SU-DHL-6 (cell line): ENCODE results near the gene SUN3.

ENCODE experiments used
- H2AFZ ChIP-seq: fragments of 200-600 bp; sonication (generic); 2 replicates; pipeline ENCODE4 v1.6.1; 2014; ENCODE audit warnings: low read depth, mild to moderate bottlenecking, moderate library complexity, mixed read lengths, antibody characterized with exemption, low read length; ENCODE audit not compliant: severe bottlenecking
- H3F3A ChIP-seq: fragments of 200-600 bp; shearing (Covaris generic); 2 replicates; pipeline ENCODE4 v1.6.0; 2016; ENCODE audit warnings: antibody characterized with exemption, mild to moderate bottlenecking; ENCODE audit not compliant: insufficient read depth
- H3K27ac ChIP-seq: fragments of 200-600 bp; sonication (generic); 2 replicates; pipeline ENCODE4 v1.5.1; 2016; ENCODE audit warnings: low read depth, mild to moderate bottlenecking, low read length, moderate library complexity, mixed read lengths
- H3K27me3 ChIP-seq: fragments of 200-600 bp; sonication (generic), shearing (Covaris generic); 2 replicates; pipeline ENCODE4 v1.6.0; 2014; ENCODE audit warnings: mild to moderate bottlenecking, low read length
- H3K36me3 ChIP-seq: fragments of 200-600 bp; sonication (generic); 2 replicates; pipeline ENCODE4 v1.6.1; 2014; ENCODE audit warnings: mild to moderate bottlenecking, low read length, mixed read lengths
- H3K4me2 ChIP-seq: fragments of 300-600, 200-600 bp; shearing (Covaris generic), sonication (generic); 2 replicates; pipeline ENCODE4 v1.6.0; 2014; ENCODE audit warnings: low read length, low read depth, mild to moderate bottlenecking; ENCODE audit not compliant: poor library complexity, severe bottlenecking
- H3K4me3 ChIP-seq: fragments of 200-600 bp; sonication (generic); 2 replicates; pipeline ENCODE4 v1.5.1; 2014; ENCODE audit warnings: antibody characterized with exemption, low read length, mild to moderate bottlenecking, mixed read lengths; ENCODE audit not compliant: insufficient read depth, poor library complexity, severe bottlenecking
- H3K79me2 ChIP-seq: fragments of 200-600 bp; sonication (generic); 2 replicates; pipeline ENCODE4 v1.6.1; 2014; ENCODE audit warnings: mild to moderate bottlenecking, low read length, moderate library complexity; ENCODE audit not compliant: insufficient read depth
- H3K9ac ChIP-seq: fragments of 200-600 bp; sonication (generic); 2 replicates; pipeline ENCODE4 v1.7.0; 2014; ENCODE audit warnings: mild to moderate bottlenecking, low read length
- H3K9me2 ChIP-seq: fragments of 200-600 bp; sonication (generic); replicated peaks from 2 replicates; pipeline ENCODE4 v1.6.1; 2014; ENCODE audit warnings: low read length; ENCODE audit not compliant: insufficient read depth
- H3K9me3 ChIP-seq: fragments of 200-600 bp; sonication (generic); 2 replicates; pipeline ENCODE4 v1.6.1; 2014; ENCODE audit warnings: low read length, mixed read lengths; ENCODE audit not compliant: insufficient read depth
- H4K20me1 ChIP-seq: fragments of 200-600 bp; sonication (generic); 2 replicates; pipeline ENCODE4 v1.6.1; 2014; ENCODE audit warnings: low read depth, mild to moderate bottlenecking, antibody characterized with exemption, low read length, moderate library complexity, mixed read lengths
- EZH2phosphoT487 ChIP-seq: fragments of 200-600 bp; sonication (generic), shearing (Covaris generic); conservative IDR thresholded peaks from 2 replicates; pipeline ENCODE4 v1.6.1; 2018; ENCODE audit warnings: mild to moderate bottlenecking, antibody characterized with exemption, low read length, moderate library complexity, mixed read lengths
- TF ChIP-seq, protein P1 (sequence below): fragments of 200-600 bp; sonication (generic); IDR thresholded peaks from one replicate; pipeline ENCODE4 v1.5.1; 2017; ENCODE audit warnings: antibody characterized with exemption, mild to moderate bottlenecking, low read length, moderate library complexity; ENCODE audit not compliant: insufficient read depth, poor library complexity, severe bottlenecking

Gene SUN3

GRCh38 chr7:47938574-47939165 is 90.2 kb downstream of the SUN3 start:
- no peaks in the 10 kb centered on the region for H3K79me2 ChIP-seq
- H4K20me1 ChIP-seq = no peaks in the 10 kb centered on the region
- H3K4me3 ChIP-seq = no peak overlapping the region
- TF ChIP-seq, protein P1, sequence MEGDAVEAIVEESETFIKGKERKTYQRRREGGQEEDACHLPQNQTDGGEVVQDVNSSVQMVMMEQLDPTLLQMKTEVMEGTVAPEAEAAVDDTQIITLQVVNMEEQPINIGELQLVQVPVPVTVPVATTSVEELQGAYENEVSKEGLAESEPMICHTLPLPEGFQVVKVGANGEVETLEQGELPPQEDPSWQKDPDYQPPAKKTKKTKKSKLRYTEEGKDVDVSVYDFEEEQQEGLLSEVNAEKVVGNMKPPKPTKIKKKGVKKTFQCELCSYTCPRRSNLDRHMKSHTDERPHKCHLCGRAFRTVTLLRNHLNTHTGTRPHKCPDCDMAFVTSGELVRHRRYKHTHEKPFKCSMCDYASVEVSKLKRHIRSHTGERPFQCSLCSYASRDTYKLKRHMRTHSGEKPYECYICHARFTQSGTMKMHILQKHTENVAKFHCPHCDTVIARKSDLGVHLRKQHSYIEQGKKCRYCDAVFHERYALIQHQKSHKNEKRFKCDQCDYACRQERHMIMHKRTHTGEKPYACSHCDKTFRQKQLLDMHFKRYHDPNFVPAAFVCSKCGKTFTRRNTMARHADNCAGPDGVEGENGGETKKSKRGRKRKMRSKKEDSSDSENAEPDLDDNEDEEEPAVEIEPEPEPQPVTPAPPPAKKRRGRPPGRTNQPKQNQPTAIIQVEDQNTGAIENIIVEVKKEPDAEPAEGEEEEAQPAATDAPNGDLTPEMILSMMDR = no peak
- no peak for TF ChIP-seq EZH2phosphoT487
- H3K9me2 ChIP-seq = no peaks in the 10 kb centered on the region
- peak overlapping the region; percentile 54 for H3K4me2 ChIP-seq
- no peaks in the 10 kb centered on the region for H3K36me3 ChIP-seq
- H3K9me3 ChIP-seq = no peaks in the 10 kb centered on the region
- H3K9ac ChIP-seq = peak overlapping the region; percentile 45; the same call in 1 of the 2 replicates
- H3K27ac ChIP-seq = peak overlapping the region; percentile 78
- no peaks in the 10 kb centered on the region for H3K27me3 ChIP-seq
- peak overlapping the region; percentile 29 for H2AFZ ChIP-seq
- H3F3A ChIP-seq = peaks cover 25% of the 10 kb centered on the region

DNA sequence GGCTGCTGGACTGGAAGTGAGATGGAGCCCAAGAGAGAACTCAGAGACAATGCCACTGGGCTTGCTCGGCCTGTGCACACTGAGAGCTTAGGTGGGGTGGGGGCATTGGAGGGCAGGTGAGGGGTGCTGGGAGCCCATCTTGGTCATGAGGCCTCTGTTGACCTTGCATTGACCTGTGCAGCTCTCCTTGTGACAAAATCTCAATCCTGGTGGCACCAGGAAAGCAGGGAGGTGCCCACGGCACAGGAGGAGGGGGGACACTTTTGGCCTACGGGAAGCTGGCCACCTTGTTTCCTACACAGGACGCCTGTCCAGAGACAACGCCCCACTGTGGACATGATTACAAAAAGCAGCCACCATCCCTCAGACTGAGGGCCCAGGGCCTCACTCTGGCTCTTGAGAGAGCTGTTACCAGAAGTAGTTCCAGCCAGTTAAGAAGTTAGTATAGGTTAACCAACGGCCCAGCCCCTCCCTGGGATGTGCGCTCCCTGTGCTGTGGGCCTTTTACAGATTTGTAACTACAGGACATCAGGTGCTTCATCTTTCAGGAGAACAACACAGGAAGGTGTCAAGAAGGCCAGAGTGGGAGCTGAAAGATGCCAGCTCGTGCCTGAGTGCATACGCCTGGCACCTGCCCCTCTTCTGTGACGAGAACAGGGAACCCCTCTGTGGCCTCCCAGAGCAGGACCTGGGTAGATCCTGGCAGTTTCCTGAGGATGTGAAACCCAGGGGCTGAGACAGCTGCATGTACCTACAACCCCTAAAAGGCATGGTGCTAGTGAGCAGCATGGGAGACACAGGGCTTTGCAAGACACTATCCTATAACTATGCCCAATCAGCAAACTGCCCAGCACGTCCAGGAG is 91.0 kb downstream of the SUN3 start:
- H3K4me2 ChIP-seq = peak overlapping the region; percentile 54
- no peaks in the 10 kb centered on the region for H3K9me3 ChIP-seq
- no peaks in the 10 kb centered on the region for H3K79me2 ChIP-seq
- H3K9ac ChIP-seq = peak overlapping the region; percentile 45
- peaks cover 25% of the 10 kb centered on the region for H3F3A ChIP-seq
- H3K9me2 ChIP-seq = no peaks in the 10 kb centered on the region
- peak overlapping the region; percentile 78 for H3K27ac ChIP-seq
- no peaks in the 10 kb centered on the region for H3K27me3 ChIP-seq
- peak overlapping the region; percentile 29 for H2AFZ ChIP-seq
- no peaks in the 10 kb centered on the region for H4K20me1 ChIP-seq
- peak overlapping the region; percentile 20 for H3K4me3 ChIP-seq
- no peaks in the 10 kb centered on the region for H3K36me3 ChIP-seq
- TF ChIP-seq, protein P1 = no peak
- TF ChIP-seq EZH2phosphoT487 = no peak
